HG03045 (cell line): Measurements from ENCODE around the gene DNAAF8.
A peak's percentile ranks its signal among the peaks of the same experiment; 100 is the strongest.

Experiments used
- ATAC-seq: cut with Tn5 transposase; IDR thresholded peaks from one replicate; pipeline ENCODE4 v1.9.1; 2021; ENCODE audit warnings: mild to moderate bottlenecking, moderate library complexity; ENCODE audit not compliant: unreplicated experiment

DNAAF8 gene

GRCh38 chr16:4748682-4749411 is 14.5 kb downstream of the DNAAF8 start:
- ATAC-seq, result no peak

GRCh38 chr16:4749700-4750257 is 15.4 kb downstream of the DNAAF8 start:
- no peak for ATAC-seq

- no peak for ATAC-seq
Observed at GRCh38 chr16:4750896-4751295, 16.6 kb downstream of the DNAAF8 start.

- no peak for ATAC-seq
Observed at GRCh38 chr16:4752351-4753100, 18.2 kb downstream of the DNAAF8 start.

GRCh38 chr16:4753227-4753626 is 18.9 kb downstream of the DNAAF8 start:
- no peak for ATAC-seq

GRCh38 chr16:4754865-4755264 is 20.5 kb downstream of the DNAAF8 start:
- ATAC-seq, result no peak

GRCh38 chr16:4755687-4756086 is 21.4 kb downstream of the DNAAF8 start:
- ATAC-seq, result no peak

- no peak for ATAC-seq
Observed at GRCh38 chr16:4760221-4760910, 26.0 kb downstream of the DNAAF8 start.

GRCh38 chr16:4762205-4762604 is 27.9 kb downstream of the DNAAF8 start:
- ATAC-seq, result no peak

GRCh38 chr16:4763791-4764190 is 29.5 kb downstream of the DNAAF8 start:
- no peak for ATAC-seq

GRCh38 chr16:4765511-4766474 is 31.5 kb downstream of the DNAAF8 start:
- ATAC-seq, result no peak

- peak; percentile 73 for ATAC-seq
Observed at GRCh38 chr16:4766875-4767628, 32.7 kb downstream of the DNAAF8 start, which contains the start of gene ZNF500. Gene ZNF500, minus strand, starts transcription at chr16:4767162. Its CDS starts 1,184 bp downstream, at chr16:4765978.

GRCh38 chr16:4767872-4768548 is 33.7 kb downstream of the DNAAF8 start:
- no peak for ATAC-seq

- ATAC-seq, result peak; percentile 60
Observed at GRCh38 chr16:4768549-4769305, 34.4 kb downstream of the DNAAF8 start.

- ATAC-seq, result no peak
Observed at GRCh38 chr16:4769306-4769638, 34.9 kb downstream of the DNAAF8 start.

GRCh38 chr16:4771646-4772045 is 37.3 kb downstream of the DNAAF8 start:
- no peak for ATAC-seq

- no peak for ATAC-seq
Observed at GRCh38 chr16:4772351-4772750, 38.0 kb downstream of the DNAAF8 start.

GRCh38 chr16:4775005-4775404 is 40.7 kb downstream of the DNAAF8 start:
- no peak for ATAC-seq
